Transverse colon (tissue), 3 donors: ENCODE data around the gene ENO2.

ENCODE experiments used
- CTCF ChIP-seq, 5 experiments: fragments of 200-600 bp in 3 of 5; fragments of 450-650 bp in 2 of 5; sonication (generic) in 3 of 5; IDR thresholded peaks; 1 replicate in 2 of 5; 2 replicates in 3 of 5; pipeline ENCODE4 v1.5.1; 2016 to 2017; ENCODE audit warnings: antibody characterized with exemption in 5 of 5, inconsistent platforms in 3 of 5, mild to moderate bottlenecking in 2 of 5, moderate library complexity in 1 of 5
- EP300 ChIP-seq: sonication (generic); formaldehyde crosslinking; IDR thresholded peaks from one replicate; pipeline ENCODE4 v1.6.1; 2017; ENCODE audit warnings: antibody characterized with exemption, low read depth
- POLR2A ChIP-seq: fragments of 450-650 bp; IDR thresholded peaks from one replicate; pipeline ENCODE4 v1.6.1; 2016; ENCODE audit warnings: antibody characterized with exemption, mild to moderate bottlenecking, moderate library complexity

GRCh38 chr12:6896846-6897435 is 17.4 kb upstream of the ENO2 start:
- TF ChIP-seq CTCF (IDR thresholded peaks at IDR 0.05), result no peak
- no peak for TF ChIP-seq POLR2A
- no peak for TF ChIP-seq EP300
